ENCODE measurements around the gene SLC4A1. TPM values are rescaled to one million over a fixed set of nuclear protein-coding genes. Genes with fewer than 3 reads are reported as not detected.

The SLC4A1 gene
- total RNA-seq, 1 donor = not detected

- Histone ChIP-seq H3K27me3 (ENCODE audit: insufficient read depth, low read length) (peaks cover 7% of the 10 kb centered on the region), H3K4me1 (ENCODE audit: insufficient read depth, low read length) (no peaks in the 10 kb centered on the region)
These were observed 14.9 kb downstream of the SLC4A1 start for GRCh38 chr17:44253006-44253405.

GRCh38 chr17:44251062-44251461, 16.9 kb downstream of the SLC4A1 start:
- H3K4me2 ChIP-seq (ENCODE audit: insufficient read depth, low read length) = no peak overlapping the region
- H3K27ac ChIP-seq (ENCODE audit: low read depth, low read length) = no peak overlapping the region
- peaks cover 7% of the 10 kb centered on the region for H3K27me3 ChIP-seq (ENCODE audit: insufficient read depth, low read length)
- H3K4me3 ChIP-seq (ENCODE audit: insufficient read depth, low read length) = no peak overlapping the region
- no peaks in the 10 kb centered on the region for H3K9me3 ChIP-seq (ENCODE audit: low read depth, low read length)
- H2AFZ ChIP-seq (ENCODE audit: low read length) = no peak overlapping the region
- DNase-seq (ENCODE audit: insufficient read length, low spot score, missing footprints) = no peak
- no peaks in the 10 kb centered on the region for H3K36me3 ChIP-seq (ENCODE audit: insufficient read depth, low read length)
- no peak for TF ChIP-seq CTCF (IDR thresholded peaks at IDR 0.05; ENCODE audit: extremely low read depth, low read depth, low read length)
- H3K79me2 ChIP-seq (ENCODE audit: insufficient read depth, low read length) = no peaks in the 10 kb centered on the region
- H3K4me1 ChIP-seq (ENCODE audit: insufficient read depth, low read length) = no peaks in the 10 kb centered on the region
- H4K20me1 ChIP-seq (ENCODE audit: insufficient read depth, low read length) = no peaks in the 10 kb centered on the region

More at GRCh38 chr17:44253006-44253405, 14.9 kb downstream of the SLC4A1 start:
- Histone ChIP-seq H3K9me3 (ENCODE audit: low read depth, low read length) (no peaks in the 10 kb centered on the region), H3K79me2 (ENCODE audit: insufficient read depth, low read length) (no peaks in the 10 kb centered on the region), H3K27ac (ENCODE audit: low read depth, low read length) (no peak overlapping the region), H3K36me3 (ENCODE audit: insufficient read depth, low read length) (no peaks in the 10 kb centered on the region), H3K4me2 (ENCODE audit: insufficient read depth, low read length) (no peak overlapping the region), H3K4me3 (ENCODE audit: insufficient read depth, low read length) (no peak overlapping the region), H4K20me1 (ENCODE audit: insufficient read depth, low read length) (no peaks in the 10 kb centered on the region), H2AFZ (ENCODE audit: low read length) (no peak overlapping the region)
- TF ChIP-seq CTCF (IDR thresholded peaks at IDR 0.05; ENCODE audit: extremely low read depth, low read depth, low read length) = no peak
- no peak for DNase-seq (ENCODE audit: insufficient read length, low spot score, missing footprints)

- no peak for TF ChIP-seq CTCF (IDR thresholded peaks at IDR 0.05; ENCODE audit: extremely low read depth, low read depth, low read length)
- Histone ChIP-seq H4K20me1 (ENCODE audit: insufficient read depth, low read length) (no peaks in the 10 kb centered on the region), H3K4me1 (ENCODE audit: insufficient read depth, low read length) (no peaks in the 10 kb centered on the region), H2AFZ (ENCODE audit: low read length) (no peak overlapping the region), H3K9me3 (ENCODE audit: low read depth, low read length) (no peaks in the 10 kb centered on the region), H3K79me2 (ENCODE audit: insufficient read depth, low read length) (no peaks in the 10 kb centered on the region), H3K4me3 (ENCODE audit: insufficient read depth, low read length) (no peak overlapping the region), H3K36me3 (ENCODE audit: insufficient read depth, low read length) (no peaks in the 10 kb centered on the region), H3K27me3 (ENCODE audit: insufficient read depth, low read length) (peaks cover 7% of the 10 kb centered on the region), H3K4me2 (ENCODE audit: insufficient read depth, low read length) (no peak overlapping the region), H3K27ac (ENCODE audit: low read depth, low read length) (no peak overlapping the region)
- DNase-seq (ENCODE audit: insufficient read length, low spot score, missing footprints) = no peak
These were observed 18.3 kb downstream of the SLC4A1 start for GRCh38 chr17:44249501-44250246.

GRCh38 chr17:44247876-44248736, 19.8 kb downstream of the SLC4A1 start:
- no peak overlapping the region for H3K4me2 ChIP-seq (ENCODE audit: insufficient read depth, low read length)
- no peaks in the 10 kb centered on the region for H3K4me1 ChIP-seq (ENCODE audit: insufficient read depth, low read length)
- TF ChIP-seq CTCF (IDR thresholded peaks at IDR 0.05; ENCODE audit: extremely low read depth, low read depth, low read length) = no peak
- no peaks in the 10 kb centered on the region for H4K20me1 ChIP-seq (ENCODE audit: insufficient read depth, low read length)
- H3K4me3 ChIP-seq (ENCODE audit: insufficient read depth, low read length) = no peak overlapping the region
- H3K79me2 ChIP-seq (ENCODE audit: insufficient read depth, low read length) = no peaks in the 10 kb centered on the region
- H2AFZ ChIP-seq (ENCODE audit: low read length) = no peak overlapping the region
- no peaks in the 10 kb centered on the region for H3K36me3 ChIP-seq (ENCODE audit: insufficient read depth, low read length)
- peaks cover 7% of the 10 kb centered on the region for H3K27me3 ChIP-seq (ENCODE audit: insufficient read depth, low read length)
- no peaks in the 10 kb centered on the region for H3K9me3 ChIP-seq (ENCODE audit: low read depth, low read length)
- no peak overlapping the region for H3K27ac ChIP-seq (ENCODE audit: low read depth, low read length)
- DNase-seq (ENCODE audit: insufficient read length, low spot score, missing footprints) = no peak
